ENCODE measurements around the gene NUP214.

Gene NUP214

DNA sequence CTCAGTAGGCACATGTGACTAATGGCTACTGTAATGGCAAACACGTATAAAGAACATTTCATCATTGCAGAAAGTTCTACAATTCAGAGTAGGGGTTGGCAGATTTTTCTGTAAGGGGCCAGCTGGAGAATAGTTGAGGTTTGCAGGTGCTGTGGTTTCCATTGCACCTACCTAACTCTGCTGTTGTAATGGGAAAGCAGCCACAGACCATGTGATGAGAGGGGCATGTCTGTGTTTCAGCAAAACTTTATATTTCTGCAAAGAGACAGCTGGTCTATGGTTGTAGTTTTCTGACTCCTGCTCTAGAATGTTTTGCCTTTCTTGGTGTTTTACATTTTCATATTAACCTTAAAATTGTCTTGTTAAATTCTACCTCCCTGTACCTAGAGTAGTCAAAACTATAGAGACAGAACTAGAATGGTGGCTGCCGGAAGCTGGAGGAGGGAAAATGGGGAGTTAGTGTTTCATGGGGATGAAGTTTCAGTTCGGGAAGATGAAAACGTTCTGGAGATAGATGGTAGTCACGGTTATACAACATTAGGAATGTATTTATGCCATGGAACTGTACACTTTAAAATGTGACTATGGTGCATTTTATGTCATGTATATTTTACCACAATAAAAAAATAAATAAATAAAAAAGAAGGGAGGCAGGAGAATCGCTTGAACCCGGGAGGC is 44.3 kb downstream of the NUP214 start:
- Histone ChIP-seq H3K27ac (ENCODE audit: low read depth, low read length) (no peak overlapping the region), H4K20me1 (ENCODE audit: low read depth, low read length) (no peaks in the 10 kb centered on the region), H2AFZ (ENCODE audit: low read depth, low read length, severe bottlenecking) (no peak overlapping the region), H3K4me3 (ENCODE audit: insufficient read depth, low read length, poor library complexity, severe bottlenecking) (no peak overlapping the region), H3K4me2 (ENCODE audit: low read depth, low read length, poor library complexity, severe bottlenecking) (no peak overlapping the region), H3K9ac (ENCODE audit: low read length) (no peak overlapping the region), H3K36me3 (ENCODE audit: low read length) (peaks cover 18% of the 10 kb centered on the region; the same call in 1 of the 2 replicates), H3K9me3 (ENCODE audit: insufficient read depth, low read length) (no peaks in the 10 kb centered on the region), H3K79me2 (ENCODE audit: insufficient read depth, low read length) (peaks cover 5% of the 10 kb centered on the region; the same call in 1 of the 2 replicates), H3K27me3 (ENCODE audit: low read length) (no peaks in the 10 kb centered on the region), H3K9me2 (replicated peaks; ENCODE audit: insufficient read depth, low read length) (no peaks in the 10 kb centered on the region), H3F3A (ENCODE audit: insufficient read depth) (no peaks in the 10 kb centered on the region)
- TF ChIP-seq, protein P1, sequence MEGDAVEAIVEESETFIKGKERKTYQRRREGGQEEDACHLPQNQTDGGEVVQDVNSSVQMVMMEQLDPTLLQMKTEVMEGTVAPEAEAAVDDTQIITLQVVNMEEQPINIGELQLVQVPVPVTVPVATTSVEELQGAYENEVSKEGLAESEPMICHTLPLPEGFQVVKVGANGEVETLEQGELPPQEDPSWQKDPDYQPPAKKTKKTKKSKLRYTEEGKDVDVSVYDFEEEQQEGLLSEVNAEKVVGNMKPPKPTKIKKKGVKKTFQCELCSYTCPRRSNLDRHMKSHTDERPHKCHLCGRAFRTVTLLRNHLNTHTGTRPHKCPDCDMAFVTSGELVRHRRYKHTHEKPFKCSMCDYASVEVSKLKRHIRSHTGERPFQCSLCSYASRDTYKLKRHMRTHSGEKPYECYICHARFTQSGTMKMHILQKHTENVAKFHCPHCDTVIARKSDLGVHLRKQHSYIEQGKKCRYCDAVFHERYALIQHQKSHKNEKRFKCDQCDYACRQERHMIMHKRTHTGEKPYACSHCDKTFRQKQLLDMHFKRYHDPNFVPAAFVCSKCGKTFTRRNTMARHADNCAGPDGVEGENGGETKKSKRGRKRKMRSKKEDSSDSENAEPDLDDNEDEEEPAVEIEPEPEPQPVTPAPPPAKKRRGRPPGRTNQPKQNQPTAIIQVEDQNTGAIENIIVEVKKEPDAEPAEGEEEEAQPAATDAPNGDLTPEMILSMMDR (IDR thresholded peaks at IDR 0.05; ENCODE audit: insufficient read depth, low read length, poor library complexity, severe bottlenecking) = no peak
- TF ChIP-seq EZH2phosphoT487 (conservative IDR thresholded peaks at IDR 0.05; ENCODE audit: low read length) = no peak

DNA sequence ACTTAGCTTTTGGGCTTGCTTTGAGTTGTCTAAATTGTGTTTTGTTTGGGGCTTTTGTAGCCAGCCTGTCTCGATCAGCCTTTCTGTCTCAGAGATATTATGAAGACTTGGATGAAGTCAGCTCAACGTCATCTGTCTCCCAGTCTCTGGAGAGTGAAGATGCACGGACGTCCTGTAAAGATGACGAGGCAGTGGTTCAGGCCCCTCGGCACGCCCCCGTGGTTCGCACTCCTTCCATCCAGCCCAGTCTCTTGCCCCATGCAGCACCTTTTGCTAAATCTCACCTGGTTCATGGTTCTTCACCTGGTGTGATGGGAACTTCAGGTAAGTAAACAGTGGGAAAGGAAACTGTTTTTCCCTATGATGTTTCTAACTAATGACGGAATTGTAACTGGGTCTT is 48.6 kb downstream of the NUP214 start:
- H3K4me2 ChIP-seq (ENCODE audit: low read depth, low read length, poor library complexity, severe bottlenecking) = no peak overlapping the region
- H3K4me3 ChIP-seq (ENCODE audit: insufficient read depth, low read length, poor library complexity, severe bottlenecking) = no peak overlapping the region
- 0 out of 2 replicates have a peak, but pooled peaks cover 14% of the 10 kb centered on the region for H3F3A ChIP-seq (ENCODE audit: insufficient read depth)
- no peaks in the 10 kb centered on the region for H3K9me3 ChIP-seq (ENCODE audit: insufficient read depth, low read length)
- peaks cover 5% of the 10 kb centered on the region; the same call in 1 of the 2 replicates for H3K79me2 ChIP-seq (ENCODE audit: insufficient read depth, low read length)
- no peak overlapping the region for H3K9ac ChIP-seq (ENCODE audit: low read length)
- H2AFZ ChIP-seq (ENCODE audit: low read depth, low read length, severe bottlenecking) = no peak overlapping the region
- H3K9me2 ChIP-seq (replicated peaks; ENCODE audit: insufficient read depth, low read length) = no peaks in the 10 kb centered on the region
- no peaks in the 10 kb centered on the region for H4K20me1 ChIP-seq (ENCODE audit: low read depth, low read length)
- no peak overlapping the region for H3K27ac ChIP-seq (ENCODE audit: low read depth, low read length)
- TF ChIP-seq, protein P1 (IDR thresholded peaks at IDR 0.05; ENCODE audit: insufficient read depth, low read length, poor library complexity, severe bottlenecking) = no peak
- TF ChIP-seq EZH2phosphoT487 (conservative IDR thresholded peaks at IDR 0.05; ENCODE audit: low read length) = no peak
- H3K27me3 ChIP-seq (ENCODE audit: low read length) = no peaks in the 10 kb centered on the region
- H3K36me3 ChIP-seq (ENCODE audit: low read length) = peaks cover 18% of the 10 kb centered on the region; the same call in 1 of the 2 replicates

DNA sequence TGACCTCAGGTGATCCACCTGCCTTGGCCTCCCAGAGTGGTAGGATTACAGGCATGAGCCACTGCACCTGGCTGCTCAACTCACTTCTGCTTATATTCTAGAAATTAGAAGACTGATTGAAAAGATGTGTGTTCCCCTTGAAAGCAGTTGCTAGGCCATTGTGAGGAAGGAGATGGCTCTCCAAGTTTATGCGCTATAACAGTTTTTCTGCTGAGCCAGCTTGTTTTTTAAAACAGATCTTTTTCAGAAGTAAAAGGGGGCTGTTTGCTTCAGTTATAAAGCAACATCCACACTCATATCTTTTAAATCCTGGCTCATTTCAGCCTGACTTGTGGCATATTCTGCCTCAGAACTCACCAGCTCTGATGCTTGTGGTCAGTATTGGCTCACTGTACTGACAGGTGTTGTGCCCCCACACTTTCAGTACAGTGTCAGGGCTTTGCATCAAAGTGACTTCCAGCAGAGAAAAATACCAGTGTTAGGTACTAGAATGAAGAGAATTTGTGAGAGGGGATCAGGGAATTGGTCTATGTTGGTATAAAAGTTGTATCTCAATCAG is 49.4 kb downstream of the NUP214 start:
- no peak overlapping the region for H3K4me2 ChIP-seq (ENCODE audit: low read depth, low read length, poor library complexity, severe bottlenecking)

More for the DNA sequence above, 49.4 kb downstream of the NUP214 start:
- no peaks in the 10 kb centered on the region for H3K27me3 ChIP-seq (ENCODE audit: low read length)
- H3K9me3 ChIP-seq (ENCODE audit: insufficient read depth, low read length) = no peaks in the 10 kb centered on the region
- no peak overlapping the region for H3K9ac ChIP-seq (ENCODE audit: low read length)
- no peaks in the 10 kb centered on the region for H3K9me2 ChIP-seq (replicated peaks; ENCODE audit: insufficient read depth, low read length)
- no peak overlapping the region for H2AFZ ChIP-seq (ENCODE audit: low read depth, low read length, severe bottlenecking)
- no peak overlapping the region for H3K4me3 ChIP-seq (ENCODE audit: insufficient read depth, low read length, poor library complexity, severe bottlenecking)
- H3K79me2 ChIP-seq (ENCODE audit: insufficient read depth, low read length) = peaks cover 2% of the 10 kb centered on the region; the same call in 1 of the 2 replicates
- H3F3A ChIP-seq (ENCODE audit: insufficient read depth) = 0 out of 2 replicates have a peak, but pooled peaks cover 14% of the 10 kb centered on the region
- peaks cover 21% of the 10 kb centered on the region; the same call in 1 of the 2 replicates for H3K36me3 ChIP-seq (ENCODE audit: low read length)
- TF ChIP-seq, protein P1 (IDR thresholded peaks at IDR 0.05; ENCODE audit: insufficient read depth, low read length, poor library complexity, severe bottlenecking) = no peak
- no peak for TF ChIP-seq EZH2phosphoT487 (conservative IDR thresholded peaks at IDR 0.05; ENCODE audit: low read length)
- H3K27ac ChIP-seq (ENCODE audit: low read depth, low read length) = no peak overlapping the region
- H4K20me1 ChIP-seq (ENCODE audit: low read depth, low read length) = no peaks in the 10 kb centered on the region

All from SU-DHL-6 (cell line).